GM19025 (cell line): ENCODE results near the gene DYNC1LI2.
"Not testable (repeated sequence)": the region's sequence is repeated elsewhere in the genome, so short reads cannot be mapped to it uniquely, and the experiment has no call there.

Source experiments
- ATAC-seq: cut with Tn5 transposase; IDR thresholded peaks from one replicate; pipeline ENCODE4 v1.9.1; 2021; ENCODE audit warnings: mild to moderate bottlenecking, low read depth, moderate library complexity; ENCODE audit not compliant: unreplicated experiment

DYNC1LI2 gene

DNA sequence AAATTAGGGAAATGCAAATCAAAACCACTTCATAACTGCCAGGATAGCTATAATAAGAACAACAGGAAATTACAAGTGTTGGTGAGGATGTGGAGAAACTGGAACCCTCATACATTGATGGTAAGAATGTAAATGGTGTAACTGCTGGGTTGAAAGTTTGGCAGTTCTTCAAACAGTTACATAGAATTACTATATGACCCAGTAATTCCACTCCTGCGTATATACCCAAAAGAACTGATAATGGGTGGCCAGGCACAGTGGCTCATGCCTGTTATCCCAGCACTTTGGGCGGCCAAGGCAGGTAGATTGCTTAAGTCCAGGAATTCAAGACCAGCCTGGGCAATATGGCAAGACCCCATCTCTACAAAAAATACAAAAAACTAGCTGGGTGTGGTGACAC is 50.4 kb downstream of the DYNC1LI2 start:
- no peak for ATAC-seq

DNA sequence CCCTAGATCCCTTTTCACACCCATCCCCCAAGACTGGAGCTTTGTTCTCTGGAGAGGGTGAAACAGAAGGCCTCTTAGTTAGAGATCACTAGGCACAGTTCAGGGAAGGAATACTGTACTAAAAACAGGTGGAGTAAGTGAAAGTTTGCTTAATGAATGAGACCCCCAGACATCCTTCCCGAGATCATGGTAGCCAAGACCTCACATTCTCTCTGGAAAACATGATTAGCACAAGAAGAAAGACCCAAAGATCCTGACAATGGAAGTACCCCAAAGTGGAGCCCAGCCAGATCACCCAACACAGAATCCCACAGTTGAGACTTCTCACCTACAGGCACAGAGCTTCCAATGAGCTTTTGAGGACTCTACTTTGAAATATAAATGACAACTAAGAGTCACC is 51.5 kb downstream of the DYNC1LI2 start:
- no peak for ATAC-seq

DNA sequence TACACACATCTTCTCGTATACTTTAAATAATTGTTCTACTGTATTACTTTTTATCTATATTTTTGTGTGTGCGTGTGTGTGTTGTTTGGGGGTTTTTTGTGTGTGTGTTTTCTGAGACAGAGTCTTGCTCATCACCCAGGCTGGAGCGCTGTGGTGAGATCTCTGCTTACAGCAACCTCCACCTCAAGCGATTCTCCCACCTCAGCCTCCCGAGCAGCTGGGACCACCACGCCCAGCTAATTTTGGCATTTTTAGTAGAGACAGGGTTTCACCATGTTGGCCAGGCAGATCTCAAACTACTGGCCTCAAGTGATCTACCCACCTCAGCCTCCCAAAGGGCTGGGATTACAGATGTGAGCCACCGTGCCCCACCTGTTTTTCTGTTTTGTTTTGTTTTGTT is 53.4 kb downstream of the DYNC1LI2 start:
- ATAC-seq, result no peak

DNA sequence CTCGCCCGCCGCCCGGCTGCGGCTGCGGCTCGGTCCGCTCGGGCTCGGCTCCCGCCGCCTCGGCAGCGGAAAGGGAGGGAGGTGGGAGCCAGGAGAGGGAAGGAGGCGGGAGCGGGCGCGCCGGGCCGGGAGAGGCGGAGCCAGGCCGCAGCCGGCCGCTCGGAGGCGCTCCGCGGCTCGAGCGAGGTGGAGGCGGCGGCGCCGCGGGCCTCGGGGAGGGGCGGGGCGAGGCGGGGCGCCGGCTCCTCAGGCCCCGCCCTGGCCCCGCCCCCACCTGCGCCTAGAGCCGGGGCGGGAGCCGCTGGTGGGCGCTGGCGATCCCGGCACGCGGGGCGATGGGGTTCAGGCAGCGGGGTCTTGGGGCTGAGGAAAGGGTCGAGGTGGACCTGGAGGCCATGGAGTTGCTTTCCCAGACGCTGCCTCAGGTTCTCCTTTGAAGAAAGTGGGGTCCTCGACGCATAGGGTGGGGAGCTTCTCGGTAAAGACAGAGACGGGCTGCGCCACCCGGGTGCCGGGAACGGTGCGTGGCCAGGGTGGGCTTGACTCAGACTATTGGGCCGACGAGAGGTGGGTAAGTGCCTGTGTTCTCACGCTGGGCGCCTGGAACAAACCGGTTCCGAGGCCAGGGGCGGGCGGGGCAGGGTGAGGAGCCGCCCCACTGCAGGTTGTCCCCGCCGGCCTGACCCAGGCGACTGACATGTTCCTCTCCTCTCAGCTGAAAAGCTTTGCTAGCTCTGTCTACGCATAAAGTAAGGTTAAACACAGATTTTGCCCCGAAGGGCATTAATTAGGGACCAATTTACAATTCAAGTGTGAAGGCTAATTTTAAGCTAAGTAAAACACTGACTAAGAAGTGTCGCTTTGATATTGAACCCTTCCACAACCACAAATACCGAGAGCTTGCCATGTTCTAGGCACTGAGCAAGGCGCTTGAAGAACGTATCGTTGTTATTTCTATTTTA is 54.5 kb downstream of the DYNC1LI2 start, which contains the start of gene CMTM4:
Gene CMTM4 (minus strand): TSS at position 75 of the 962 bp plus-strand sequence. CDS start 218 bp downstream, outside the sequence.
- peak; percentile 92 for ATAC-seq

GRCh38 chr16:66695935-66696668 is 55.3 kb downstream of the DYNC1LI2 start:
- ATAC-seq, result peak; percentile 48

DNA sequence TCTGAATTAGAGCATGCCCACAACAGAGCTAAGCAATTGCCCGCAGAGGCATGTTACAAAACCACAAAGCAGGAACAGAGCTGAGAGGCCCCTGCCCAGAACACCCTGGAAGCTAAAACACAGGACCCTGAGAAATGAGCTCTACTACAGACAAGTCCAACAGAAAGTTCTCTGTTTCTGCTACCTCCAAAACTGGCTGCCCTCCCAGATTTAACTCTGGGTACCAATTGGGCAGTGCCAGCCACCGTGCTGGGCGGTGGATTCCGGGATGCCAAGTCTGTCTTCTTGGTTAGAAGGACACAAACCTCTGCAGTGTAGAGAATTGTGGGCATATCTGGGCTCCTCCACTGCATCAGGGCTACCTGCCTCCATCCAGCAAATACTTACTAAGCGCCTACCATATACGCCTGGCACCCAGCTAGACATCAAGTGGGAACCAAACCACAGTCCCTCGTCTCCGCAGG is 55.9 kb downstream of the DYNC1LI2 start:
- ATAC-seq, result no peak

GRCh38 chr16:66693149-66693548 is 58.3 kb downstream of the DYNC1LI2 start:
- ATAC-seq, result no peak

DNA sequence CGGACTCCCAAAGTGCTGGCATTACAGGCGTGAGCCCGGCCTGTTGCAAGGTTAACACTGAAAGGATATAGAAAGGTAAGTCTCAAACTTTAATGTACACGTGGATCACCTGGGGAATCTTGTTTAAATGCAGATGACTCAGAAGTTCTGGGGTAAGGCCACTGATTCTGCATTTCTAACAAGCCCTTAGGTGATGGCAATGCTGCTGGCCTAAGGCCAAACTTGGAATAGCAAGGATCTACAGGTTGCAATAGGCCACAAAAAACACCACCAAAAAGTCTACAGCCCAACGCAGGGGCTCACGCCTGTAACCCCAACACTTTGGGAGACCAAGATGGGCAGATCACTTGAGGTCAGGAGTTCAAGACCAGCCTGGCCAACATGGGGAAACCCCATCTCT is 59.1 kb downstream of the DYNC1LI2 start:
- ATAC-seq, result no peak

DNA sequence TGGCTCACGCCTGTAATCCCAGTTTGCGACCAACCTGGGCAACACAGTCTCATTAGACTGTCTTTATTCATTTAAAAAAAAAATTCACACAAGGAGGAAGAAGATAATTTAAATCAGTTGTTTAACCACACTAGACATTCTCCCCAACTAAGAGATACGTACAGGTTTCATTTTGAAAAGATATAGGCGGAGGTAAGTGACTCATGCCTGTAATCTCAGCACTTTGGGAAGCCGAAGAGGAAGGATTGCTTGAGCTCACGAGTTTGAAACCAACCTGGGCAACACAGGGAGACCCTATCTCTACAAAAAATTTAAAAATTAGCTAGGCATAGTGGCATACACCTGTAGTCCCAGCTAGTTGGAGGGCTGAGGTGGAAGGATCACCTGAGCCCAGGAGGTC is 60.2 kb downstream of the DYNC1LI2 start:
- ATAC-seq, result no peak

DNA sequence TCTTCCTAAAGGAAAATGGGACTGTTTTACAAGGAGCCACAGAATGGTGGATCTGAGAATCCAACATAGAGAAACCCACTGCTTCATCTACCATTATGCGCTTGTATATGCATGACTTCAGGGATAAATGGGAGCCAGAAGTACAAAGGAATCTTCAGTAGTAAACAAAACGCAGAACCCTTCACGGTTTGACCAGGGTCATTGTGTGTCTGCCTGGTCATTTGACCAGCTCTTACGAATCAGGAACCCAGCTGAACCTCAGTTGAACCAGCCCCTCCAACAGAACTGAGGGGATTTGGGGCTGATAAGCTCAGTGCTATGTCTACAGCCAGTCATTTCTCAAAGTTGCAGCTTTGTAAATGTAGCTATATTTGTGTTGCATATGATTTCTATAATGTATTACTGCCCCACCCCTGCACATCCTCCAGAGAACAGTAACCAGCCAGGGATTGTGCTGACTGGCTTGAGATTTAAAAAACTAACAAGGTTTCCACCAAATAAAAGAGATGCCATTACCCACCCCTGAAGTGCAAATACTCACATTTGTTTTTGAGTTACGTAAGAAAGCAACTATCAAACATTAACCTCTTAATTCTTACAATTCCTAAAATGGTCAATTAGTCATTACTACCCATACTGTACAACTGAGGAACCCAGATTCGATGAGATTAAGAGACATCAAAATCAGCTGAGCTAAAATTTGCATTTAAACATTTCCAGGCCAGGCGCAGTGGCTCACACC is 61.1 kb downstream of the DYNC1LI2 start:
- no peak for ATAC-seq

GRCh38 chr16:66689282-66689681 is 62.1 kb downstream of the DYNC1LI2 start:
- ATAC-seq, result no peak

GRCh38 chr16:66687906-66688625 is 63.3 kb downstream of the DYNC1LI2 start:
- no peak for ATAC-seq

GRCh38 chr16:66685501-66686115 is 65.8 kb downstream of the DYNC1LI2 start:
- ATAC-seq, result not testable (repeated sequence)

DNA sequence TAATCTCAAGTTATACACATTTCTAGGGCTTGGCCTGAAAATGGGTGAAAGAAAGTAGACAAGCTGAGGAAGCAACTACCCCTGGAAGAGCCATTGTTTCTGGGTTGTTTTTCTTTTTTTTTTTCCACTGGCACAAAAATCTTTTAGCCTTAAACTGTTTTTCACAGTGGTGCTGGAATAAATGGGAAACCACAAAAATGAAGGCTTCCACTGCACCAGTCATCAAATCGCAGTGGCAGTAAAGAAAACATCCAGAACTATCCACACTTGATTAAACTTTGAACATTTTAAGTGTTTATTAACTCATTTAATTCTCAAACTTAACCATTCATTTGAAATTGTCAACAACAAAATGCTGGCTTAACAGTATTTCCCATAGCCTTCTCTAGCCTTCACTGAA is 69.1 kb downstream of the DYNC1LI2 start:
- ATAC-seq, result no peak

DNA sequence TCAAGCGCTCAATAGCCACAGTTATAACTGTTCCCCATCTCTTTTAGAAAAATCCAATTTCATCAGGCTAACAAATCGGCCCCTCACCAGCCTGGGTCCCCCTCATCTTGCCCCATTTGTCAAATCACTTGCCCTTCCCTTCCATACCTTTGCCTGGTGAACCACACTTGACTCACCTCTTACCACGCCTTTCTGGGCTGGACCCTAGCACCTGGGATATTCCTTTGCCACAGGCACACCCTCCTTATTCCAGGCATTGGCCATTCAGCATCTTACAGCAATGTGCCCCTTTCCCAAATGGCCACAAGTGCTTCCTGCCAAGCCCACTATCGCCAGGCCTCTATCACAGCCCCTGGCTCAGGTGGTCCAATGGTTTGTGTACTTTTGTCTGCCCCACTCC is 69.7 kb downstream of the DYNC1LI2 start:
- no peak for ATAC-seq

DNA sequence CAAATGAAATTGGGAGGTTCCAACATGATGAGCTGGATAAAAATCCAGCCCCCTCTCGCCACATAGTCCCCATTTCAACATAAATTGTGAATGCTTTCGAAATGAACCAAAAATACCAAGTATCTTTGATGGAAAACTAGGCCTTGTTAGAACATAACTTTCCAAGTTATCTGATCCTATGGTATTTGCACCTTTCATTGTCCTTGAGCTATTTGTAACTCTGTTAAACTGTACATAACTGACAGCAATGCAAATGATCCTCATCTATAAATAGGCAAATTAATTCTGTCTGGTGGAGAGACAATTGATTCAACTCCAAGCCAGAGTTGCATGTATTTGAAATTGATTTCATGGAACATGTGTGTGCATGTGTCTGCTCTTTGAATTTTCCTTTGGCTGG is 73.1 kb downstream of the DYNC1LI2 start:
- no peak for ATAC-seq

DNA sequence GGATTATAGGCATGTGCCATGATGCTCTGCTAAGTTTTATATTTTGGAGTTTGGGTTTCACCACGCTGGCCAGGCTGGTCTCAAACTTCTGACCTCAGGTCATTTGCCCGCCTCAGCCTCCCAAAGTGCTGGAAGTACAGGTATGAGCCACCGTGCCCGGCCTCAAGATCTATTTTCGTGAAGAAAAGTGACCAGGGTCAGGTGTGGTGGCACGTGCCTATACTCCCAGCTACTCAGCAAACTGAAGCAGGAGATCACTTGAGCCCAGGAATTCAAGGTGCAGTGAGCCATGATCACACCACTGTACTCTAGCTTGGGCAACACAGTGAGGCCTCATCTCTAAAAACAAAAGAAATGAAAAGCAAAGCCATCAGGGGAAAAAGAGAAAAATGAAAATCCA is 73.6 kb downstream of the DYNC1LI2 start:
- ATAC-seq, result no peak

DNA sequence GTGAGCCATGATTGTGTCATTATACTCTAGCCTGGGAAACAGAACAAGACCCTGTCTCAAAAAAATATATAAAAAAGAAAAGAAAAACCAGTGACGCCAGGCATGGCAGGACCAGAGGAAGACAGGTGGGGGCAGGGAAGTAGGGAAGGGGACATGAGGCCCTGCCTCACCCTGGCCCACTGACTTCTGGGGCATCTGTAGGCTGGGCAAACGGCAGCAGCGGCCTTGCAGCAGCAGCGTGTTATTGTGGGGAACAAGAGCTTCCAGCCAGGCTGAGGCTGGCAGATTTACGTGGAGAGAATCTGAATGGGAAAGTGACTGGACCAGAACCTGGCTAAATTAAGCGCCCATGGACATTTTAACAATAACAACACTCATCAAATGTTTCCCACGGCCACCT is 74.2 kb downstream of the DYNC1LI2 start:
- ATAC-seq, result no peak

GRCh38 chr16:66676599-66676998 is 74.8 kb downstream of the DYNC1LI2 start:
- no peak for ATAC-seq

DNA sequence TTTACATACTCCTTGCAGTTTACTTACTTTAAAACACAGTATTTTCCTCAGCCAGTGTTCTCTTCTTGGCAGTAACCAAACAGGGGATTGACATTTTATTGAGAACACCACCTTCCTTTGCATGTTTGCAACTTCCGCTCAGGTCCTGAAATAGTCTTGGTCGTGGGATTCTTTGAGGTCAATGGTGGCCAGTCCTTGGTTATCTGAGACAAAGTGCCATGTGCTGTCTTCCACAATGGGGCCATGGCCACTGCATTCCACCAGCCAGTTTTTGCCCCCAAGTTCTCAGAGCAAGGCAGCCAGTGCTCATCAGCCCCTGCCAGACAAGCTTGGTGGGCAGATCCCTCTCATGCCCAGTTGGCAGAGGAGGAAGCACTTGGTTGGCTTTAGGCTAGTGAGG is 77.7 kb downstream of the DYNC1LI2 start:
- no peak for ATAC-seq
